SK-N-SH (cell line): Measurements from ENCODE around the gene C1QL2. TPM values are rescaled to one million over a fixed set of nuclear protein-coding genes. Genes with fewer than 3 reads are reported as not detected.

ENCODE experiments used
- CTCF ChIA-PET: fragments of 300-600, 350-600 bp; formaldehyde crosslinking; extraction: SDS; loops from one replicate; lab custom pipeline; 2021; lab: Yijun Ruan, JAX
- POLR2A ChIA-PET: fragments of 350-600 bp; sonication (Branson Sonifier 250); formaldehyde crosslinking; extraction: SDS; loops from one replicate; lab custom pipeline; 2020; ENCODE audit warnings: antibody characterized with exemption, inconsistent platforms; lab: Yijun Ruan, JAX
- DNase-seq: peaks from one replicate; pipeline ENCODE4 v3.0.0; 2012
- H2AFZ ChIP-seq: fragments of 200-600 bp; sonication (generic); 2 replicates; pipeline ENCODE4 v1.8.1; 2016; ENCODE audit warnings: antibody characterized with exemption, mild to moderate bottlenecking, low read depth
- H3F3A ChIP-seq: fragments of 200-600 bp; sonication (generic); replicated peaks from 2 replicates; pipeline ENCODE3; 2016; ENCODE audit warnings: antibody characterized with exemption, mild to moderate bottlenecking; ENCODE audit not compliant: insufficient read depth
- H3K27ac ChIP-seq, 2 experiments: fragments of 200-500 bp in 1 of 2; fragments of 200-600 bp in 1 of 2; sonication (Bioruptor generic) in 1 of 2; sonication (generic), shearing (Covaris generic) in 1 of 2; 2 replicates each; pipeline versions ENCODE4 v1.5.1 to v1.6.1; 2014 to 2016; ENCODE audit warnings: low read depth in 2 of 2, inconsistent platforms in 1 of 2, low read length in 1 of 2, mild to moderate bottlenecking in 1 of 2, mixed read lengths in 1 of 2
- H3K27me3 ChIP-seq: fragments of 200-600 bp; sonication (generic), shearing (Covaris generic); 2 replicates; pipeline ENCODE4 v1.6.1; 2016; ENCODE audit warnings: mixed run types; ENCODE audit not compliant: insufficient read depth
- H3K36me3 ChIP-seq, 2 experiments: fragments of 200-500 bp in 1 of 2; fragments of 200-600 bp in 1 of 2; sonication (Bioruptor generic) in 1 of 2; sonication (generic) in 1 of 2; replicated peaks in 1 of 2; 2 replicates each; pipeline versions ENCODE3 to v1.5.1; 2014 to 2016; ENCODE audit warnings: low read length in 1 of 2, mild to moderate bottlenecking in 1 of 2; ENCODE audit not compliant: insufficient read depth in 2 of 2, control insufficient read depth in 1 of 2
- H3K4me1 ChIP-seq, 2 experiments: fragments of 200-500 bp in 1 of 2; fragments of 200-600 bp in 1 of 2; sonication (Bioruptor generic) in 1 of 2; sonication (generic), shearing (Covaris generic) in 1 of 2; 2 replicates each; pipeline versions ENCODE4 v1.5.1 to v1.6.1; 2014 to 2016; ENCODE audit warnings: low read depth in 1 of 2, low read length in 1 of 2, mixed run types in 1 of 2; ENCODE audit not compliant: insufficient read depth in 2 of 2, control insufficient read depth in 1 of 2
- H3K4me2 ChIP-seq: fragments of 200-600 bp; sonication (generic), shearing (Covaris generic); 2 replicates; pipeline ENCODE4 v1.6.1; 2017; ENCODE audit warnings: mixed run types
- H3K4me3 ChIP-seq, 2 experiments: fragments of 200-500 bp in 1 of 2; fragments of 200-600 bp in 1 of 2; sonication (Bioruptor generic) in 1 of 2; sonication (generic), shearing (Covaris generic) in 1 of 2; 2 replicates each; pipeline versions ENCODE4 v1.5.1 to v1.8.1; 2014 to 2016; ENCODE audit warnings: low read depth in 2 of 2, inconsistent platforms in 1 of 2, low read length in 1 of 2, mild to moderate bottlenecking in 1 of 2, mixed read lengths in 1 of 2, moderate library complexity in 1 of 2
- H3K79me2 ChIP-seq: fragments of 200-600 bp; sonication (generic); 2 replicates; pipeline ENCODE4 v1.8.1; 2017; ENCODE audit warnings: mild to moderate bottlenecking; ENCODE audit not compliant: insufficient read depth
- H3K9ac ChIP-seq: fragments of 200-600 bp; sonication (generic); 2 replicates; pipeline ENCODE4 v1.6.1; 2017; ENCODE audit warnings: mixed run types
- H3K9me2 ChIP-seq: fragments of 200-600 bp; sonication (generic); 2 replicates; pipeline ENCODE4 v1.6.1; 2017; ENCODE audit warnings: mixed run types
- H3K9me3 ChIP-seq: fragments of 200-600 bp; sonication (generic); 2 replicates; pipeline ENCODE4 v1.6.1; 2017; ENCODE audit warnings: mixed run types, mild to moderate bottlenecking, moderate library complexity
- H4K20me1 ChIP-seq: fragments of 200-600 bp; sonication (generic); 2 replicates; pipeline ENCODE4 v1.6.1; 2017; ENCODE audit warnings: mild to moderate bottlenecking, mixed run types; ENCODE audit not compliant: insufficient read depth
- CTCF ChIP-seq: fragments of 200-600 bp; sonication (generic); IDR thresholded peaks from 2 replicates; pipeline ENCODE4 v1.6.1; 2017; ENCODE audit warnings: antibody characterized with exemption, mild to moderate bottlenecking, moderate library complexity
- EP300 ChIP-seq, 2 experiments: IDR thresholded peaks; 2 replicates each; pipeline versions ENCODE4 v1.4.0 to v1.6.1; 2012; ENCODE audit warnings: borderline replicate concordance in 1 of 2, low read depth in 1 of 2, low read length in 1 of 2
- FOXM1 ChIP-seq: IDR thresholded peaks from 2 replicates; pipeline ENCODE4 v1.4.0; 2012; ENCODE audit warnings: low read depth, mild to moderate bottlenecking
- GATA2 ChIP-seq: sonication (generic); formaldehyde crosslinking; IDR thresholded peaks from 2 replicates; pipeline ENCODE4 v1.5.0; 2020; ENCODE audit warnings: mild to moderate bottlenecking, missing genetic modification reagents
- JUND ChIP-seq: IDR thresholded peaks from 2 replicates; pipeline ENCODE4 v1.4.0; 2012
- MAX ChIP-seq: IDR thresholded peaks from 2 replicates; pipeline ENCODE4 v1.4.0; 2012; ENCODE audit warnings: low read depth
- MEF2A ChIP-seq: IDR thresholded peaks from 2 replicates; pipeline ENCODE4 v1.4.0; 2012; ENCODE audit warnings: low read depth, borderline replicate concordance
- MXI1 ChIP-seq: IDR thresholded peaks from 2 replicates; pipeline ENCODE4 v1.6.1; 2012; ENCODE audit warnings: mild to moderate bottlenecking, low read depth, low read length, improper control_type of control experiment
- NFIC ChIP-seq: IDR thresholded peaks from 2 replicates; pipeline ENCODE4 v1.4.0; 2012; ENCODE audit warnings: borderline replicate concordance
- RXRA ChIP-seq: IDR thresholded peaks from 2 replicates; pipeline ENCODE4 v1.4.0; 2012; ENCODE audit warnings: low read depth, mild to moderate bottlenecking, borderline replicate concordance
- SIN3A ChIP-seq: IDR thresholded peaks from 2 replicates; pipeline ENCODE4 v1.6.1; 2012; ENCODE audit warnings: low read depth, mild to moderate bottlenecking, low read length, moderate library complexity, borderline replicate concordance
- SMC3 ChIP-seq: IDR thresholded peaks from 2 replicates; pipeline ENCODE4 v1.6.1; 2012; ENCODE audit warnings: low read depth, low read length, improper control_type of control experiment
- TAF1 ChIP-seq: IDR thresholded peaks from 2 replicates; pipeline ENCODE4 v1.6.1; 2012; ENCODE audit warnings: low read depth, mild to moderate bottlenecking, low read length, moderate library complexity, borderline replicate concordance
- TCF12 ChIP-seq: IDR thresholded peaks from 2 replicates; pipeline ENCODE4 v1.4.0; 2012
- TEAD4 ChIP-seq: IDR thresholded peaks from 2 replicates; pipeline ENCODE4 v1.4.0; 2012; ENCODE audit warnings: mild to moderate bottlenecking, borderline replicate concordance; ENCODE audit not compliant: insufficient read depth
- YY1 ChIP-seq: IDR thresholded peaks from 2 replicates; pipeline ENCODE4 v1.4.0; 2012; ENCODE audit warnings: low read depth, mild to moderate bottlenecking
- WGBS: methylation state at CpG from one replicate; pipeline ENCODE4 v1.1.6; 2017; ENCODE audit warnings: low lambda C conversion rate; 5-methylcytosine and 5-hydroxymethylcytosine counted together
- polyA plus RNA-seq, 3 experiments: library from polyadenylated mRNA; depleted of rRNA; stranded (reverse); fragments of >200 nt; gene quantifications; 2 replicates each; pipeline ENCODE4 v1.2.3, GENCODE V29; 2012

The C1QL2 gene
- polyA plus RNA-seq, 1 of the 3 experiments (the other 2 are of a cell fraction), result not detected

GRCh38 chr2:119123389-119123788, 35.2 kb downstream of the C1QL2 start:
- Histone ChIP-seq H4K20me1 (no peaks in the 10 kb centered on the region), H3K4me1 (peaks cover 0 to 7% of the 10 kb centered on the region in 2 experiments; a peak in 1 of 4 replicates), H3K79me2 (no peaks in the 10 kb centered on the region), H3K9ac (no peak overlapping the region), H2AFZ (no peak overlapping the region), H3K4me3 (no peak overlapping the region), H3K4me2 (no peak overlapping the region), H3K27me3 (no peaks in the 10 kb centered on the region), H3K36me3 (no peaks in the 10 kb centered on the region), H3K9me3 (no peaks in the 10 kb centered on the region), H3K9me2 (no peaks in the 10 kb centered on the region), H3F3A (no peaks in the 10 kb centered on the region), H3K27ac (no peak overlapping the region)
- CTCF ChIA-PET, result no interaction called here
- POLR2A ChIA-PET, result no interaction called here
- no peak for DNase-seq
- TF ChIP-seq TCF12 (no peak), TAF1 (no peak)
- WGBS, result 53% methylated on average over 10 of the region's 12 CpGs

GRCh38 chr2:119122663-119123062, 35.9 kb downstream of the C1QL2 start:
- POLR2A ChIA-PET, result no interaction called here
- no peaks in the 10 kb centered on the region for H3F3A ChIP-seq
- 54% methylated on average over 5 of the region's 5 CpGs for WGBS

GRCh38 chr2:119119999-119120756, 38.4 kb downstream of the C1QL2 start:
- Histone ChIP-seq H3K27ac (no peak overlapping the region), H2AFZ (no peak overlapping the region), H3F3A (no peaks in the 10 kb centered on the region), H3K36me3 (no peaks in the 10 kb centered on the region), H4K20me1 (no peaks in the 10 kb centered on the region), H3K9ac (no peak overlapping the region), H3K9me3 (no peaks in the 10 kb centered on the region), H3K79me2 (no peaks in the 10 kb centered on the region), H3K9me2 (no peaks in the 10 kb centered on the region), H3K27me3 (no peaks in the 10 kb centered on the region), H3K4me2 (no peak overlapping the region), H3K4me3 (no peak overlapping the region), H3K4me1 (peaks cover 0 to 7% of the 10 kb centered on the region in 2 experiments; a peak in 1 of 4 replicates)
- ChIA-PET CTCF (interaction anchor here (0.7 to 1.7 kb wide), 2 partner anchors 54 to 238 kb away, joined by 3 read pairs; no protein-coding TSS in a partner anchor), POLR2A (no interaction called here)
- peak; percentile 42 for DNase-seq
- WGBS, result 19% methylated on average over 15 of the region's 15 CpGs
- TF ChIP-seq NFIC, result no peak
- TF ChIP-seq SMC3, result no peak
- TF ChIP-seq RXRA, result no peak
- no peak for TF ChIP-seq JUND
- TF ChIP-seq TEAD4, result no peak
- no peak for TF ChIP-seq CTCF
- TF ChIP-seq TAF1, result no peak
- no peak for TF ChIP-seq MEF2A
- no peak for TF ChIP-seq EP300 (IDR thresholded peaks at IDR 0.05; ENCODE audit: borderline replicate concordance in 1 of 2, low read depth in 1 of 2, low read length in 1 of 2)
- no peak for TF ChIP-seq MXI1

More at GRCh38 chr2:119122663-119123062, 35.9 kb downstream of the C1QL2 start:
- H3K36me3 ChIP-seq, result no peaks in the 10 kb centered on the region
- H3K4me2 ChIP-seq, result no peak overlapping the region
- no peak overlapping the region for H3K4me3 ChIP-seq
- H3K4me1 ChIP-seq, result peaks cover 0 to 7% of the 10 kb centered on the region in 2 experiments; a peak in 1 of 4 replicates
- no peaks in the 10 kb centered on the region for H4K20me1 ChIP-seq
- no peak for TF ChIP-seq YY1
- no peak for TF ChIP-seq SIN3A
- no peak for TF ChIP-seq FOXM1
- TF ChIP-seq GATA2, result no peak
- no peak for TF ChIP-seq EP300 (IDR thresholded peaks at IDR 0.05; ENCODE audit: borderline replicate concordance in 1 of 2, low read depth in 1 of 2, low read length in 1 of 2)
- no peak for TF ChIP-seq MAX
- H3K79me2 ChIP-seq, result no peaks in the 10 kb centered on the region
- CTCF ChIA-PET, result no interaction called here
- no peaks in the 10 kb centered on the region for H3K9me2 ChIP-seq
- DNase-seq, result no peak
- no peaks in the 10 kb centered on the region for H3K9me3 ChIP-seq
- no peak overlapping the region for H2AFZ ChIP-seq
- no peak overlapping the region for H3K9ac ChIP-seq
- no peak overlapping the region for H3K27ac ChIP-seq
- no peaks in the 10 kb centered on the region for H3K27me3 ChIP-seq
